GM18951 (cell line): Measurements from ENCODE around the gene SLC7A6.
"Not testable (repeated sequence)": the region's sequence is repeated elsewhere in the genome, so short reads cannot be mapped to it uniquely, and the experiment has no call there.

Experiments used
- POLR2A ChIP-seq: IDR thresholded peaks from 4 replicates; pipeline ENCODE4 v1.6.1; 2011; ENCODE audit warnings: mild to moderate bottlenecking; ENCODE audit not compliant: insufficient read length, insufficient read depth; ENCODE audit errors: extremely low read depth
- in situ Hi-C: fragments of 300-500 bp; cut with MboI; formaldehyde crosslinking; loops from one replicate; pipeline ENCODE4 v1.12.0; 2022; ENCODE audit warnings: low sequenced_read_pairs, mixed read lengths, inconsistent platforms; ENCODE audit not compliant: unreplicated experiment

SLC7A6 gene

GRCh38 chr16:68286153-68287074, 22.1 kb downstream of the SLC7A6 start:
- peak; percentile 23 for TF ChIP-seq POLR2A
- in situ Hi-C loops, result no loop called here

DNA sequence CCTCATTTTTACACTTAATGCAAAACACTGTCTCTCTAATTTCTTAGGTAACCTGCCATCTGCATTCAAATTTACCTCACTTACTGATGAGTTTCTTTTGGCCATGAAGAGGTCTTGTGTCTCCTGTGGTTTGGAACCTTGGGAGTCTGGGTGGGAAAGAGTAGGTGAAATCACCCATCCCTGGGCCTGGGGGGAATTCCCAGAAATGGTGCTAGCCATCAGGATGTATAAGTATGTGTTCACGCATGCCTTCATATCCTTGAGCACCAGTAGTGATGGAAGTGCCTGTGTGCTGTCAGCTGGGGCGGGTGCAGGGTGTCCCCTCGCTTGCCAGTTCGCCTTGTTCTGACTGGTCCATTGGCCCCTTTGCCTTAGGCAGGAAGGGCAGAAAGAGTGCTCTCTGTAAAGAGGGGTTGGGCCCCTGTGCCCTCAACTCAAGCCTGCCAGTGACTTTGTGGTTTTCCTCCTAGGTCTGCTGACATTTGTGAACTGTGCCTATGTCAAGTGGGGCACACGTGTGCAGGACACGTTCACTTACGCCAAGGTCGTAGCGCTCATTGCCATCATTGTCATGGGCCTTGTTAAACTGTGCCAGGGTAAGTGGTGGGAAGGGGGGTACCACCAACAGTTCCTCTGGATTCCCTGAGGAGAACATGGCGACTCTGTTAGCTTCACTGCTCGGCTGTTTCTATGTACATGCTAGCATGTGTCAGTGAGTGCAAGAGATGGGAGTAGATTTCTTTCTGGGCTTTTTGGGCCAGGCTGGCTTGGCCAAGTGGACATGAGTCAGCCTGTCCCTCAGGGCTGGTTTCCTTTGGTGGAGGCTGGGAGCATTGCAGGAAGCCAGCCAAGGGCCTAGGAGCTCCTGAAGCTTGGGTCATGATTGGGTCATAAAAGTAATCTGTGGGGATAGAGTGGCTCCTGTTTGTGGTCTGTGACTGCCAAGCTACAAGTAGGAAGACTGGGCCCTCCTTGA, 23.2 kb downstream of the SLC7A6 start:
- no peak for TF ChIP-seq POLR2A
- in situ Hi-C loops, result no loop called here

GRCh38 chr16:68288252-68288650, 23.9 kb downstream of the SLC7A6 start:
- no peak for TF ChIP-seq POLR2A
- in situ Hi-C loops, result no loop called here

DNA sequence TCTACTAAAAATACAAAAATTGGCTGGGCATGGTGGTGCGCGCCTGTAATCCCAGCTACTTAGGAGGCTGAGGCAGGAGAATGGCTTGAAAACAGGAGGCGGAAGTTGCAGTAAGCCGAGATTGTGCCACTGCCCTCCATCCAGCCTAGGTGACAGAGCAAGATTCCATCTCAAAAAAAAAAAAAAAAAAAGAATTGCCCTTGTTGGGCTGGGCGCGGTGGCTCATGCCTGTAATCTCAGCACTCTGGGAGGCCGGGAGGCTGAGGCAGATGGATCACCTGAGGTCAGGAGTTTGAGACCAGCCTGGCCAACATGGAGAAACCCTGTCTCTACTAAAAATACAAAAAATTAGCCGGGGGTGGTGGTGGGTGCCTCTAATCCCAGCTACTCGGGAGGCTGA, 24.5 kb downstream of the SLC7A6 start:
- in situ Hi-C loops, result not testable (repeated sequence)

GRCh38 chr16:68289202-68289601, 24.9 kb downstream of the SLC7A6 start:
- TF ChIP-seq POLR2A, result no peak
- in situ Hi-C loops, result no loop called here

DNA sequence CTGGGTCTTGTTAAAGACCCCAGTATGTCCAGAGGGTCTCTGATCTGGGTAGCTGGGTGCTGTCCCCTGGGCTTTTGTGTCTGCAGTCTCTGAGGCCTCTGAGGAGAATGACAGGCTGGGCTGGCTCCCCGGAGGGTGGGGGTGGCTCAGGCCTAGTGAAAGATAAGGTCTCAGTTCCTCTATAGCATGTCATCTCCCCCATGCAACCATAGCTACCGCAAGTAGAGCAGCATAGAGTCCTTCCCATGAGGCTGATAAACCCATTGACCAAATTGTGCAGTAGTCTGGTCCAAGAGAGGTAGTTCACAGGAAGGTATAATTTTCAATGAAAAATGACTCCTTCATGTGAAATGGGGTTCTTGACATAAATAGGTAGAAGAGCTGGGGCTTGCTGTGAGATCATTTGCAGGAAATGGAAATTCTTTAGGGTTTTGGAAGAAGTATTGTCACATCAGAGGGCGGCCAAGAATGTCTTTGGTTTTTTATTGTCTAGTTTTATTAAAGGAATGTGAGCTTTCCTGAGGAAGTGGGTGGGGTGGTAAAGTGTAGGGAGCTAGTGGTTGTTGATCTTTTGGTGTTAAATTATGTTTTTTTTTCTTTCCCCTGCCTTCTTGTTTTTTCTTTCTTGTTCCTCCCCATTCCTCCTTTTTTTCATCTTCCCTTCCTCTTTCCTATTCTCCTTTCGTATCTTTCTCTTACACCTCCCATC, 25.4 kb downstream of the SLC7A6 start:
- in situ Hi-C loops, result no loop called here
- TF ChIP-seq POLR2A, result no peak

- no peak for TF ChIP-seq POLR2A
- in situ Hi-C loops, result no loop called here
Observed at GRCh38 chr16:68290450-68290849, 26.1 kb downstream of the SLC7A6 start.

- in situ Hi-C loops, result no loop called here
- TF ChIP-seq POLR2A, result no peak
Observed at GRCh38 chr16:68291227-68291626, 26.9 kb downstream of the SLC7A6 start.

- in situ Hi-C loops, result no loop called here
- TF ChIP-seq POLR2A, result no peak
Observed at GRCh38 chr16:68292425-68292824, 28.1 kb downstream of the SLC7A6 start.

GRCh38 chr16:68296291-68296690, 32.0 kb downstream of the SLC7A6 start:
- no peak for TF ChIP-seq POLR2A
- in situ Hi-C loops, result no loop called here

DNA sequence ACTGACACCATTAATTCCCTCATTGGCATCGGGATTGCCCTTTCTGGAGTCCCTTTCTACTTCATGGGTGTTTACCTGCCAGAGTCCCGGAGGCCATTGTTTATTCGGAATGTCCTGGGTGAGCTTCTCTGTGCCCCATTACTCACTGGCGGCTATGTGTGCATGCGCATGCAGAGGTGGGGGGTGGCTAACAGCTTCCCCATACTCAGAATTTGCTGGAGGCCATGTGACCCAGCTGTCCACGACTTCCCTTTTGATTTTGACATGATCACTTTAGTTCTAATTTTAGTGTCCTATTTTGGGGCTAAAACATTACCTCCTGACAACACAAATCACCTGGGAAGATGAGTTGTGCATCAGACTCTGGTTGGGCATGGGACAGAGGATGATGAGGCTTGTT, 32.4 kb downstream of the SLC7A6 start:
- in situ Hi-C loops, result no loop called here
- TF ChIP-seq POLR2A, result no peak

GRCh38 chr16:68297908-68298307, 33.6 kb downstream of the SLC7A6 start:
- in situ Hi-C loops, result no loop called here
- no peak for TF ChIP-seq POLR2A

- in situ Hi-C loops, result no loop called here
- TF ChIP-seq POLR2A, result peak; percentile 23
Observed at GRCh38 chr16:68298312-68298711, 34.0 kb downstream of the SLC7A6 start.

GRCh38 chr16:68298907-68299561, 34.7 kb downstream of the SLC7A6 start:
- in situ Hi-C loops, result no loop called here
- no peak for TF ChIP-seq POLR2A
